DMS114 treated with DMSO at 0.1 percent for 48 hours (cell line): ENCODE data around the gene HOMER1.
A peak's percentile ranks its signal among the peaks of the same experiment; 100 is the strongest.

Experiments
- DNase-seq: peaks from one replicate; lab custom pipeline; 2025; ENCODE audit not compliant: unreplicated experiment; lab: John Stamatoyannopoulos, UW

The HOMER1 gene

DNA sequence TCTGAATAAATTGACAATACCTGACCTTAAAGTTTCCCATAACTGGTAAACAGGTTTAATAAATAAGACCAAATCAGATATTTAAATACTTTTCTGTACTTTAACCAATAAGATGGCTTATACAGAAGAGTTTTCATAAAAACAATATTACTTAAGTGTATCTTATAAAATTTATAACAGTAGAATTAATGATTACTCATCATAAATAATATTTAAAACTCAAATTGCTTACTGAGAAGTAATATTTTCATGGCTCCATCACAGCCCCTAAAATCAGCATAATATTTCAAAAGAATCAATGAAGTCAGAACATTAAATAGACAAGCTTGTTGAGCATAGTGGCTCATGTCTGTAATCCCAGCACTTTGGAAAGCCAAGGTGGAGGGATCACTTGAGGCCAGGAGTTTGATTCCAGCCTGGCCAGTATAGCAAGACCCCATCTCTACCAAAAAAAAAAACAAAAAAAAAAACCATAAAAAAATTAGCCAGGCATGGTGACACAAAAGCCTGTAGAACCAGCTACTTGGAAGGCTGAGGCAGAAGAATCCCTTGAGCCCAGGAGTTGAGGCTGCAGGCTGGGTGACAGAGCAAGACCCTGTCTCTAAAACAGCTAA lies 23.5 kb downstream of the HOMER1 start:
- no peak for DNase-seq

DNA sequence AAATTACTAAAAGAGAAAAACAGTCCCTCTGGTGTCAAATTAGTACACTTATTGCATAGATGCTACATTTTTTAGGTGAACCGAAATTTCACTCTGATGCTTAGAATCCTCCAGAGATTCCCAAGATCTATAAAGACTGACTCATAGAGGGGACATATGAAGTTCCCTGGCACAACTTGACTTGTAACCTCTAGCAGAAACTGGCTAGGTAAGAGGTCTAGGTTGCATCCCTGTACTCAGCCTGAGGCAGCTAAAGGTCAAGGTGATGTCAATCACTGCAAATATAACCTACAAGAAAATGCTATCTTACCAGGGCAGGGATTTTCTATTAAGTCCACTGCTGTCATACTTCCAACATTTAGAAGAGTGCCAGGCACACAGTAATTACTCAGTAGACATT lies 24.2 kb downstream of the HOMER1 start:
- no peak for DNase-seq

DNA sequence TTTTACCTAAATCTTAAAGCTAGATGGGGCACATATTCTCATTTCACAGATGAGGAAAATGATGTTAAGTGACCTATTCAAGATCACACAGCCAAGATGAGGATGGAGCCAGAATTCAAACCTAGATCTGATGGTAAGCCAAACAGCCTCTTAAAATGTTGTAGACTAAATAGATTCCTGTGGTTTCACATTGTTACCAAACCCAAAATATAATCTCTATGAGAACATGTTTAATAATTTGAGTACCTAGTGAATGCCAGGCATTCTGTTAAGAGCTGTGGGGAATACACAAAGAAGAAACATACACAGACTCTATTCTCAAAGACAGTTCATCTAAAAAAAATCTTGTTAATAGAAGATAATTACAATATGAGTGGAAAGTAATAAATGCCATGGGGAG lies 25.2 kb downstream of the HOMER1 start:
- no peak for DNase-seq

DNA sequence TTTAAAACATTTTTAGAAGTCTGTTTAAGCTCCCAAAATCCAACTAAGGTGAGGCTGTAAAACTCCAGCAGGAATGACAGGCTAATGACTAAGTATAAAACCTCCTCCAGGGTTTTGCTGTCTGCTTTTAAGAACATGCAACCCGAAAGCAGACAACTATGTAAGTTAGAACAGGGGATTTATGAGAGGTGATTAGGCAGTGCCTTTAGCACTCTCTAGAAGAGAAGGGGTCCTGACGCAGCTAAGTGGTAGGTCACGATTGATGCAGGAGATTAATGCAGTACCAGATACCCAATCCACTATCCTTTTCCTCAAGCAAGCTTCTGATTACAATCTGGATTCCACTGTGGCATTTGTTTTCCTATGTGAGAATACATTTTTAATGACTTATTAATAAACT lies 25.9 kb downstream of the HOMER1 start:
- DNase-seq: no peak

DNA sequence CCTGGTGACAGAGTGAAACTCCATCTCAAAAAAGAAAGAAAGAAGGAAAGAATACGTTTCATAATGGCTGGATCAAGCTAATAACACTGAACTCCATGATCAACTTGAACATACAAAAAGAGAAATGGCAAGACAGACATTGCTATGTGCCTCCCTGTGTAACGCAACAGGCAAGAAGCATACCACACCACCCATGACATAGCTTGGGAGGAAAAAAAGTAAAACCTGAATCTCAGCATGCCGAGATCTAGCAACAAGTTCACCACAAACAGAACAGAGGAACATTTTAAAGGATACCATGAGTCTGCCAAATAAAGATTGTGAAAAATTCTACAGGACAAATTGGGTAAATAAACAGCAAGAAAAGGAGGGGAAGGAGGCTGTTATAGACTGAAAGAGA lies 26.7 kb downstream of the HOMER1 start:
- DNase-seq: no peak

DNA sequence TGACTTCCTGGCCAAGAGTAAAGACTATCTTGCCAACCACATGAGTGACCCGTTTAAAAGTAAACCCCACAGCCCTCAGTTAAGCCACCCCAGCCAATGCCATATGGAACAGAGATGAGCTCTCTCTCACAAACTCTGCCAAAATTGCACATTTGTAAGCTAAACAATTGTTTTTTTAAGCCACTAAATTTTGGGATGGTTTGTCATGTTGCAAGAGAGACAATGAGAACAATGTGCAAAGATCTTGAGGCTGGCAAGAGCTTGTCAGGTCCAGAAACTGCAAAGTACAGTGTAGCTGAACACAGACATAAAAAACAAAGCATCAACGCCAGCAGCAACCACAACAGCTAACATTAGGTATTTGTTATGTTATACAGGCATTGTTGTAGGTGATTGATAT lies 27.8 kb downstream of the HOMER1 start:
- DNase-seq: no peak

DNA sequence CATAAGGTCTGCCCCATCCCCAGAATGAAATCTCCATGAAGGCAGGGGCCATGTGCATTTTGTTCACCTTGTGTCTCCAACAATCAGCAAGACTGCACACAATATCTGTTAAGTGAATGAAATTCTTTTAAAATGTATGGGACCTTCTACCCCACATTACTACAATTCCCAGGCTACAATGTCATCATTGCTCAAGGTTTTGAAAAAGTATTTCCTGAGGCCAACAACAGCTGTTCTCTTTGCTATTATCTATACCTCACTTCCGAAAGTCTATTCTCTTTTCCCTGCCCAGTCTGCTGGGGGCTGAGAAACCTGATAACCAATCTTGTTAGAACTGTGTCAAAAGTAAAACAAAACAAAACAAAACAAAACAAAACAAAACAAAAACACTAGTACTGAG lies 29.2 kb downstream of the HOMER1 start:
- DNase-seq: no peak

DNA sequence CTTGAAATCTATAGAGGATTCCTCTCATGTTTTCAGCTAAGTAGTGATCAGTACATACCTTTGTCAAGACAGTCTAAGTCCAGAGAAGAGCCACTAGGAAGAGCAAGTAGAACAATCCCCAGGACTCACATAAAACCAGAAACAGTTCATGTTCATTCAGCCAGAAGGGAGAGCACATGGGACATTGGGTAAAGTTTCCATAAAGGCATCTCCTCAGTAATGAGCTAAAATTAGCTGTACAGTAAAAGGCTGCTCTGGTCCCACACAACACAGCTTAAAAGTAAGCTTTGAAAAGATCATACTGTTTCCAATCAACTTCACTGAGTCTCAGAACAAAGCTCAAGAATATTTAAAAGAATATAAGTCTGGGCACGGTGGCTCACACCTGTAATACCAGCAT lies 32.4 kb downstream of the HOMER1 start:
- no peak for DNase-seq

DNA sequence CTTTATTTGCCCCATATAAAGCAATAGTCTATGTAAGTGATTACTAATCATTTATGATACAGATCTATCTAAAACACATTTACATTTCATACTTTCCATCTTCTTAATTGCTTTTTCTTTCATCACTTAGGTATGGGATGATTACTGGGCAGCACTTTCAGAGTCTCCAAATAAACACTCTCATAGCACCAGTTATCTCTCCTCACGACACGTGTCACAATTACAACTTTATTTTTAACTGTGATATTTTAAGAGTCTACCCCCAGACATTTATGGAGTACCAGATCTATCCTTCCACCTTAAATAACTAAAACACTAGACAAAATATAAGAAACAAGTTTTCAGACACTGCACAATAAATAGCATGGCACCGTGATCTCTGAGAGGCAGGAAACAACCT lies 32.9 kb downstream of the HOMER1 start:
- no peak for DNase-seq

DNA sequence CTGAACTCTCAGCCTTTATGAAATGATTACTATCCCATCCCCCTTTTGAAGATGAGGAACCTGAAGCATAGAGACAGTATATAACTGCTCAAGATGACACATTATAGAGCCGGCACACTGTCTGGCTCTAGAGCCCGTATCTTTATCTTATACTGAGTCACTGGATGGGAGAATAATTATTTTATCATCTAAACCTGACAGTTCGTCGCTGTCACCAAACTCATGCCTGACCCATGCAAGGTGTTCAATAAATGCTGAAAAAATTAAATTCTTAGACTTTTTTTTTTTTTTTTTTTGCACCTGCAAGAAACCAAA lies 38.8 kb downstream of the HOMER1 start:
- DNase-seq: no peak

DNA sequence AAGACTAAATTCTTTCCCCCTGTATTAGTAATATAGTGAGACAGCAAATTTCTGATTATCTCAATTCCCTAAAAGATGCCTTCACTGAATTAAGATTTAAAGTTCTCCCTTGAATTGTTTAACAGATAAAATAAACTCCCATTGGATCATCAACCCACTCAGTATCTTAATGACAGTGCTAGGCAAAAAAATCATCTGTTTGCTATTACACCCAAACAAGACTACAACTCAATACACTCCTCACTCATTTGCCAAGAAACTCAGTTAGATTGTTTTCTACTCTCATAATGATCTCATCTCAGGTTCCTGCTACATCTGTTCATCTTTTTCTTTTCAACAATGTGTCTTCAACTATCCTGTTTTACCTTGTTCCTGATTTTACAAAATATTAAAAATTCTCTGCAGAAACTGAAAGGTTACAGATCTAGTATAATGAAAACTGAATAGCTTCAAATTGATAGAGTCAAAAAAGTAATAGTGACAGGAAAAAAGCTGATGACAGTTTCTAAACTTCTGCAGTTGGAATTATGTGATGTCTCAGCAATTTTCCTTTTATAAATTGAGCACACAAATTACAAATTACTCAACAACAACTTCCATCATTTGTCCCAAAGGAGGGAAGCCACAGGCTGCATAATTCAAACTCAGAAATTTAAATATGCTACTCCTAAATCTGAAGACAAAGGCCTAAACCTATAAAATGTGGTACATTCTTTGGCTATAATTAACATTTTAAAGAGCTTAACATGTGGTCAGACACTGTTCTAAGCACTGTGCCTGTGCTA lies 39.4 kb downstream of the HOMER1 start:
- DNase-seq: no peak

DNA sequence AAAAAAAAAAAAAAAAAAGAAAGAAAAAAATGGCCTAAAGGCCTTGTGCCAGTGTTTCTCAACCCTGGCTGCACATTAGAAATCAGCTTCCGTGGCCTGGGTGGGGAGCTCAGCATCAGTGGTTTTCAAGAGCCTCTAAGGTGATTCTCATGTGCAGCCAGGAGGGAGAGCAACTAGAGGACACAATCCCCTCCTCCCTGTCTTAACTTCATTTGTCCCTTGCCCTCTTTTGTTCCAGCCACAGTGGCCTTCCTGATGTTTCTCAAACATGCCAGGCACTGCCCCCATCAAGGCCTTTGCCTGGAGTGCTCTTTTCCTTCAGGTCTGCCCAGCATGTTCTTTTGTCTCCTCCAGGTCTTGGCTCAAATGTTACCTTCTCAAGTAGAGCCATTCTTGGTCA lies 42.4 kb downstream of the HOMER1 start:
- no peak for DNase-seq

DNA sequence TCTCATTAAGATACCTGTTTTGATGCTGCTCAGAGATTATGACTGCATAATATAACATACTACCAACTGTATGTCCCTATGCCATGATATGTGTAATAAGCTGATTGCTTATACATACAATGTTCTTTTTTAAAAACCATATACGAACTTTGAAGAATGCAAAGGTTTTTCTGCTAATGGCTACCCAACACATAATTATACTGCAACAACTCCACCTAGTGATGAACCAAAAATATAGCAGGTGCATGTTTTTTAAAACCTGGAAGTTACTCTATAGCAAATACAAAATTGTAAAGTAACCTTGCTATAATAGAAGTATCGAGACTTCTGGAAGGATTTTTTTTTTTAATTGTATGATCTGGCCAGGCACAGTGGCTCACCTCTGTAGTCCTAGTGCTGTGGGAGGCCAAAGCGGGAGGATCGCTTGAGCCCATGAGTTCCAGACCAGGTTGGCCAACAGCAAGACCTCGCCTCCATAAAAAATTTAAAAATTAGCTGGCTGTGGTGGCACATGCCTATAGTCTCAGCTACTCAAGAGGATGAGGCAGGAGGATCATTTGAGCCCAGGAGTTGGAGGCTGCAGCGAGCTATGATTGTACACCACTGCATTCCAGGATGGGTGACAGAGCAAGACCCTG lies 49.1 kb downstream of the HOMER1 start:
- DNase-seq: peak; percentile 53

DNA sequence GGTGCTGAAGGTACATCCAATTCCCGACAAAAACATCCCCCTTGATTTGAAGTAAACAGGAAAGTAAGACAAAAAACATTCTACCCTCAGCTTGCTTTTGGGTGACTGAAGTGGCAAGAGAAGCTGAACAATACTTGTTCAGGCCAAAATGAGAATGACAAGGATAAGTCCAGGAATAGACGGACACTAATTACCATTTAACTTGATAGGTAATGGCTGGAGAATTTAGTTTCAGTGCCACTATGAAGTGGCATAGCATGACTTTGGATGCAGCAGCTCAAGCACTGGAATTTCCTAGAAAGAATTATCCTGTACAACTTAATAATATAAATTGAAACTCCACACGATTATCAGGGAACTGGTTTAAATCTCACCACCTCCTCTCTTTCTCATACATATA lies 49.7 kb downstream of the HOMER1 start:
- no peak for DNase-seq

DNA sequence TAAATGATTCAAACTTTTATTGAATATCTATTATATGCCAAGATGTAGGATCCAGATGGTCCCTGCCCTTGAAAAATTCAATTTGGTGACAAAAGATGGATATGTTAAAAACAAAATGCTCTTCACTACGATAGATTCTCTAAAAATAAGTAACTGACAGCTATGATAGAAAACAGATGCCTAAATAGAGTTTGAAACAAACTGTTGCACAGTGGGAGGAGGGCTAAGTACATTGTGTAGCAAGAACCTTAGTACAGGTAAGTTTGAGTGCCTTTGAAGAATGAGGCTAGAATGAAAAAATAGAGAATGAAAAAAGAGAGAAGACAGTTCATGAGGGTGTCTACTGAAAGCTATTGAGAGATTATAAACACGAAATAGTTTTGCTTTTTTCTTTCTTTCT lies 54.3 kb downstream of the HOMER1 start:
- DNase-seq: no peak

DNA sequence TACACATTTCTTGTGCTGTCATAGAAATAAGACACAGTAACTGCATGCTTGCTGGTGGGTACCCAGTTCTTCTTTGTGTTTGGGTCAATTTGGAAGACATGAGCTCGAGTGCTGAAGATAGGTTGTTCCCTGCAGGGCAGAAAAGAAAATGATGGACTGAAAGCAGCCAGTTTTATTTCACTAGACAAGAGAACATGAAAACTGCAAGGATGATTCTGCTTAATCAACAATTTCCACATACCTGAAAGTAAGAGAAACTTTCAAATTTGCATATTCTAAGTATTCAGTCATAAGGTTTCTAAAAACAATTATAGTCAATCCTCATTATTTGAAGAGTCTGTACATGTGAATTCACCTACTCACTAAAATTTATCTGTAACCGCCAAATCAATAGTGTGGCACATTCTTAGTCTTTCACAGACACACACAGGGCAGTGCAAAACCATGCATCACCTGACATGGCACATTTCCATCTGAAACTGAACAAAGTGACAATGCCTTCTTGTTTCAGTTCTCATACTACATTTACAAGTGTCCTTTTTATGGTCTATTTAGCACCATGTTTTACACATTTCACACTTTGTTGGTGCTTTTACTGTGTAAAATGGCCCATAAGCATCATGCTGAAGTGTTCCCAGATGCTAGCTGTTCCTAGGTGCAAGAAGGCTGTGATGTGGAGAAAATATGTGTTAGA lies 56.9 kb downstream of the HOMER1 start:
- no peak for DNase-seq

DNA sequence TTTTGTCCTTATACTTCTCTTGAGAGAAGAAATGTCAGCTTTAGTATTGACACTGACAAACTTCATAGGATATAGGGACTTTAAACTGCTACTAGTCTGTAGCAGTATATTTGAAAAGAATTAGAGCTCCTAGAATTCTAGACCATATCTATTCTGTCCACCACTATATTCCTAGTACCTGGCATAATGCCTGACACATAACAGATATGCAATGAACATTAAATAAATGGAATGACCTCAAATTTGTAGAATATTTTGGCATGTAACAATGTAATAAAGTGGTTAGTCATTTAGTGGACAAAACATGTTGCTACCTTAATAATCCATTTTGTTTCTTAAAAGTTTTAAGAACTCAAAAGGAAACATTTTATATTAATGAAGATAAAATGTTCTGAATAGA lies 57.5 kb downstream of the HOMER1 start:
- DNase-seq: no peak

DNA sequence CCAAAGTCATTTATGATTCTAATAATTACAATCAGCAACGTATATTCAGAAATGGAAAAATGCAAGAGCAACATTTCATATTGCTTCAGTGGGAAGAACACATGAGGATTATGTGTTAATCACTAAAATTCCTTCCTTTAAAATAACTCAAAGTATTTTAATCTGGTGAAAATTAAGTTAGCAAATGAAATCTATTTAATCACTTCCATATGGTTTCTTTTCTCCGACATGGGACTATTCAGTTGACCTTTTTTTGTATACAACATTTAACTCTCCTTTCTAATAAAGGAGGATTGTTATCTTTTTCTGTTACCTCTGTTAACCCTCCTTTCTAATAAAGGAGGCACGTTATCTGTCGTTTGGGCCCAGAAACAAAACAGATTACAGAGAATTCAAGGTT lies 59.9 kb downstream of the HOMER1 start:
- DNase-seq: no peak

DNA sequence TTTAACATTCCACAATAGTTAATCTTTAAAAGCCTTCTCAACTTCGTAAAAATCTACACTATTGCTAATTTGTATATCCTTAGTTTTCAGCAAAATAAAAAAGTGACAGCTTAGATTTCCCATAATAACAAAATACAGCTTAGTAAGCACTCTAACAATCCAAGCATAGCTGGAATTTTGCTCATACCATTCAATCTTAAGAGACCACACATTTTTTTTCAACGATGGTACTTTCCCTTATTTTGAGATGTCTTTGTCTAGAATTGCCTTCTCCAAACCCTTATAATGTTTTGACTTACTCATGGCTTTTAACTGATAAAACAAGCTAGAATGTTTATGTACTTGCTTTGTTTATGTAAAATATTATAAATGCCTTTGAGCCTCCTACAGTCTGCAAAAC lies 65.6 kb downstream of the HOMER1 start:
- peak; percentile 37 for DNase-seq

DNA sequence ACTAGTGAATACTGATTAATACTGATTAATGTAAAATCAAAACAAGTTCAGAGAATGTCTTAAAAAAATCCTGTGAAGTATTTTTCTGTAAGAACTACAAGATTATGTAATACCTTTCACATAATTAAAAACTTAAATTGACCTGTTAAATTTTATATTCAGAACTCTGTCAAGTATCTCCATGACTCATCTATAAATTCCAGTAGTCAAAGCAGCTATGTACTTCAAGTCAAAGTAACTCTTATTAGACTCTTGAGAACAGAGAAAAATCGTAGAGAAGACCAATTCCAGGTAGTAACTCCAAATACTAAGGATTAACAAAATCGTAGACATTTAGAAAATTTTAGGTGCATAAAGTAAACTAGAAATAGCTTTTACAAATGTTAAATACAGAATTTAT lies 77.1 kb downstream of the HOMER1 start:
- no peak for DNase-seq

DNA sequence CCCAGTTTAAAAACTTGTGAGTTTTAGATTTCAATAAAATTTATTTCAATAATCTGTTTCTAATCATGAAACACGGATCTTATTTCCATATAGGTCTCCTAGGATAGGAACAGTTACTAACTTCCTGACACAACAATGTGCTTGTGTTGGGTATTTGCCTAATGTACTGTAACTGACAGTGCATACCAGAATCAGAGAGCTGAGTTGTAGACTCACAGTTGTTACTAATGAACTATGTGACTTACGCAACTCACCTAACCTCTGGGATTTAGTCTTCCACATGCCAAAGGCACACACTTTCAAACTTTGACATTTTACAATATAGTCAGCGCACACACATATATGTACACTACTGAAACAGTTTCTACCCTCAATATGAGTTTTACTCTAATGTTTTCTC lies 77.7 kb downstream of the HOMER1 start:
- DNase-seq: no peak

DNA sequence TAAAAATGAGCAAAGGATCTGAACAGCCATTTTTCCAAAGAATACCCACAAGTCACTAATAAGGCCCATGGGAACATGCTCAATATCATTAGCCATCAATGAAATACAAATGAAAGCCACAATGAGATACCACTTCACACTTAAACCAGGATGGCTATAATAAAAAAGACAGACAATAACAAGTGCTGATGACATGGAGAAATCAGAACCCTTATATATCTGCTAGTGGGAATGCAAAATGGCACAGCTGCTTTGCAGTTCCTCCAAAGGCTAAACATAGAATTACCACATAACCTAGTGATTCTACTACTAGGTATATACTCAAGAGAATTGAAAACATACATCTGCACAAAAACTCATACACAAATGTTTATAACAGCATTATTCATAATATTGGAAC lies 83.7 kb downstream of the HOMER1 start:
- DNase-seq: no peak
